ENCODE data around the gene ZNF23.

Gene ZNF23

GRCh38 chr16:71467810-71468209 is 5.8 kb upstream of the ZNF23 start:
- peak; percentile 34 to 44 for DNase-seq

GRCh38 chr16:71464231-71464630 is 2.2 kb upstream of the ZNF23 start:
- no peak for DNase-seq

- no peak for DNase-seq
Observed at GRCh38 chr16:71460941-71461340, 1.1 kb downstream of the ZNF23 start.

GRCh38 chr16:71460236-71460635 is 1.8 kb downstream of the ZNF23 start:
- no peak for DNase-seq

GRCh38 chr16:71459510-71459909 is 2.5 kb downstream of the ZNF23 start:
- DNase-seq = no peak

- DNase-seq = no peak
Observed at GRCh38 chr16:71456801-71457200, 5.2 kb downstream of the ZNF23 start.

- DNase-seq = no peak
Observed at GRCh38 chr16:71453036-71453435, 9.0 kb downstream of the ZNF23 start.

GRCh38 chr16:71449020-71449419 is 13.0 kb downstream of the ZNF23 start:
- DNase-seq = no peak

- DNase-seq = no peak
Observed at GRCh38 chr16:71448274-71448866, 13.7 kb downstream of the ZNF23 start.

GRCh38 chr16:71443714-71444113 is 18.3 kb downstream of the ZNF23 start:
- DNase-seq = no peak

GRCh38 chr16:71442051-71442440 is 20.0 kb downstream of the ZNF23 start, which contains the start of gene TLE7:
Gene TLE7 (minus strand): TSS chr16:71442054. CDS start chr16:71433324, 8,730 bp downstream.
- no peak for DNase-seq

GRCh38 chr16:71441348-71442050 is 20.5 kb downstream of the ZNF23 start:
- DNase-seq = peak; percentile 40 to 53

- peak in 1 of 2 donors; percentile 40 for DNase-seq
Observed at GRCh38 chr16:71440669-71441347, 21.2 kb downstream of the ZNF23 start.

GRCh38 chr16:71439523-71439922 is 22.5 kb downstream of the ZNF23 start:
- no peak for DNase-seq

GRCh38 chr16:71436473-71436872 is 25.6 kb downstream of the ZNF23 start:
- DNase-seq = no peak

GRCh38 chr16:71432906-71433305 is 29.1 kb downstream of the ZNF23 start:
- no peak for DNase-seq

- DNase-seq = no peak
Observed at GRCh38 chr16:71431991-71432390, 30.1 kb downstream of the ZNF23 start.

- DNase-seq = no peak
Observed at GRCh38 chr16:71431176-71431575, 30.9 kb downstream of the ZNF23 start.

- no peak for DNase-seq
Observed at GRCh38 chr16:71430744-71431143, 31.3 kb downstream of the ZNF23 start.

- no peak for DNase-seq
Observed at GRCh38 chr16:71429581-71429980, 32.5 kb downstream of the ZNF23 start.

- no peak for DNase-seq
Observed at GRCh38 chr16:71428883-71429282, 33.2 kb downstream of the ZNF23 start.

- DNase-seq = no peak
Observed at GRCh38 chr16:71428385-71428784, 33.7 kb downstream of the ZNF23 start.

GRCh38 chr16:71426880-71427615 is 35.0 kb downstream of the ZNF23 start:
- DNase-seq = no peak

Measured in stimulated activated CD4-positive, alpha-beta T cell treated with anti-CD3 and anti-CD28 coated beads, Interleukin-2, amount 100 ng/mL, for 24 hours (primary cell).